B cell (primary cell): ENCODE data around the gene USP44. TPM values are rescaled to one million over a fixed set of nuclear protein-coding genes. Genes with fewer than 3 reads are reported as not detected.

Experiments
- ATAC-seq: fragments of 200-7000 bp; cut with Tn5 transposase; one replicate; pipeline ENCODE4 v1.10.0; 2021; ENCODE audit warnings: low read depth, mild to moderate bottlenecking, moderate number of reproducible peaks, moderate library complexity
- CTCF ChIA-PET: fragments of 350-600 bp; sonication (Branson Sonifier 250); formaldehyde crosslinking; loops from one replicate; lab custom pipeline; 2021; ENCODE audit warnings: antibody characterized with exemption, inconsistent platforms; lab: Charles Lee
- POLR2A ChIA-PET: fragments of 350-600 bp; sonication (Branson Sonifier 250); formaldehyde crosslinking; loops from one replicate; lab custom pipeline; 2021; ENCODE audit warnings: antibody characterized with exemption; lab: Charles Lee
- DNase-seq: peaks from one replicate; pipeline ENCODE4 v3.0.0; 2013
- H2AFZ ChIP-seq: 2 replicates; pipeline ENCODE4 v1.6.1; 2012; ENCODE audit warnings: mild to moderate bottlenecking, low read depth, low read length; ENCODE audit not compliant: insufficient read depth, poor library complexity, severe bottlenecking
- H3K27ac ChIP-seq, 2 donors: 1 replicate in 1 of 2; 2 replicates in 1 of 2; pipeline ENCODE4 v1.5.1; 2012 to 2013; ENCODE audit warnings: low read length in 2 of 2, mild to moderate bottlenecking in 2 of 2, moderate library complexity in 1 of 2
- H3K27me3 ChIP-seq, 4 experiments: fragments of 200-600 bp in 1 of 4; sonication (generic) in 1 of 4; replicated peaks in 1 of 4; 1 replicate in 2 of 4; 2 replicates in 2 of 4; pipeline versions ENCODE4 v1.6.1 to v1.7.0; 2013 to 2016; ENCODE audit warnings: low read length in 3 of 4, mild to moderate bottlenecking in 2 of 4, mixed read lengths in 1 of 4, moderate library complexity in 1 of 4; ENCODE audit not compliant: insufficient read depth in 4 of 4, control insufficient read depth in 3 of 4; ENCODE audit errors: control extremely low read depth in 1 of 4
- H3K36me3 ChIP-seq, 2 experiments: replicated peaks in 1 of 2; 1 replicate in 1 of 2; 2 replicates in 1 of 2; pipeline versions ENCODE4 v1.6.1 to v1.7.1; 2013; ENCODE audit warnings: low read length in 1 of 2; ENCODE audit not compliant: insufficient read depth in 2 of 2, control insufficient read depth in 1 of 2; ENCODE audit errors: control extremely low read depth in 1 of 2, extremely low read depth in 1 of 2
- H3K4me1 ChIP-seq, 2 donors: fragments of 200-600 bp in 1 of 2; sonication (generic) in 1 of 2; 1 replicate in 1 of 2; 2 replicates in 1 of 2; pipeline versions ENCODE4 v1.5.1 to v1.6.1; 2013 to 2017; ENCODE audit warnings: low read length in 2 of 2; ENCODE audit not compliant: control insufficient read depth in 2 of 2, insufficient read depth in 2 of 2
- H3K4me2 ChIP-seq: replicated peaks from 2 replicates; pipeline ENCODE3; 2012; ENCODE audit warnings: mild to moderate bottlenecking, low read depth, low read length; ENCODE audit not compliant: poor library complexity, severe bottlenecking
- H3K4me3 ChIP-seq, 5 experiments: fragments of 200-600 bp in 1 of 5; sonication (generic) in 1 of 5; 1 replicate in 3 of 5; 2 replicates in 2 of 5; pipeline versions ENCODE4 v1.5.1 to v1.7.0; 2011 to 2016; ENCODE audit warnings: low read length in 4 of 5, mild to moderate bottlenecking in 4 of 5, low read depth in 2 of 5, control low read depth in 1 of 5, moderate library complexity in 1 of 5; ENCODE audit not compliant: insufficient read depth in 1 of 5; ENCODE audit errors: control extremely low read depth in 1 of 5, extremely low read depth in 1 of 5
- H3K79me2 ChIP-seq: fragments of 200-600 bp; sonication (generic); one replicate; pipeline ENCODE4 v1.6.0; 2016; ENCODE audit warnings: low read length; ENCODE audit not compliant: control insufficient read depth, insufficient read depth
- H3K9ac ChIP-seq: fragments of 200-600 bp; sonication (generic); 2 replicates; pipeline ENCODE4 v1.6.1; 2017; ENCODE audit warnings: mild to moderate bottlenecking, low read length, moderate library complexity
- H3K9me3 ChIP-seq, 3 donors: one replicate each; pipeline versions ENCODE4 v1.6.1 to v1.7.1; 2013; ENCODE audit warnings: low read length in 2 of 3; ENCODE audit not compliant: control insufficient read depth in 2 of 3, insufficient read depth in 1 of 3; ENCODE audit errors: control extremely low read depth in 1 of 3
- H4K20me1 ChIP-seq: 2 replicates; pipeline ENCODE4 v1.6.0; 2012; ENCODE audit warnings: mild to moderate bottlenecking, low read length; ENCODE audit not compliant: insufficient read depth, control insufficient read depth, poor library complexity, severe bottlenecking
- H3K27ac Mint-ChIP-seq: one replicate; pipeline ENCODE4 v1.8.0; 2021; ENCODE audit warnings: mixed read lengths
- H3K27me3 Mint-ChIP-seq: one replicate; pipeline ENCODE4 v1.8.0; 2021; ENCODE audit warnings: mixed read lengths
- H3K4me1 Mint-ChIP-seq: one replicate; pipeline ENCODE4 v1.8.0; 2021; ENCODE audit warnings: mixed read lengths
- H3K4me3 Mint-ChIP-seq: one replicate; pipeline ENCODE4 v1.8.0; 2021; ENCODE audit warnings: mixed read lengths
- H3K9me3 Mint-ChIP-seq: one replicate; pipeline ENCODE4 v1.8.0; 2022; ENCODE audit warnings: mixed read lengths; ENCODE audit not compliant: insufficient read depth
- CTCF ChIP-seq: fragments of 200-600 bp; IDR thresholded peaks from one replicate; pipeline ENCODE4 v1.8.0; 2022; ENCODE audit warnings: antibody characterized with exemption, mild to moderate bottlenecking
- EZH2 ChIP-seq: IDR thresholded peaks from 2 replicates; pipeline ENCODE4 v1.6.1; 2012; ENCODE audit warnings: borderline replicate concordance, low read depth, mild to moderate bottlenecking, moderate library complexity, low read length; ENCODE audit not compliant: insufficient read depth, poor library complexity, severe bottlenecking
- WGBS: methylation state at CpG from one replicate; pipeline ENCODE4 v1.1.5; 2013; ENCODE audit warnings: missing lambda C conversion rate; ENCODE audit not compliant: insufficient coverage; 5-methylcytosine and 5-hydroxymethylcytosine counted together
- intact Hi-C: fragments of 100-400 bp; cut with micrococcal nuclease; formaldehyde crosslinking; loops from one replicate; pipeline ENCODE4 v1.10.0; 2022
- polyA plus RNA-seq: library from polyadenylated mRNA; depleted of rRNA; stranded (reverse); fragments of >200 nt; gene quantifications from 2 replicates; pipeline ENCODE4 v1.2.3, GENCODE V29; 2012
- total RNA-seq, 2 donors: library from RNA; stranded (reverse); fragments of 120-200 nt in 1 of 2; gene quantifications; 1 replicate in 1 of 2; 2 replicates in 1 of 2; pipeline versions ENCODE4 v1.2.3 to v1.2.4, GENCODE V29; 2013 to 2022

USP44 gene
- total and polyA plus RNA-seq, 2 donors (not counting 1 experiment from before 2014, with no cell fraction given) = 2.5 to 7.1 TPM

- Mint-ChIP-seq H3K27ac (no peak overlapping the region), H3K4me3 (no peak overlapping the region), H3K27me3 (no peaks in the 10 kb centered on the region), H3K9me3 (no peaks in the 10 kb centered on the region), H3K4me1 (peaks cover 52% of the 10 kb centered on the region)
- CTCF ChIA-PET = no interaction called here
- H3K79me2 ChIP-seq = peaks cover 61% of the 10 kb centered on the region
- no peak overlapping the region for H2AFZ ChIP-seq
- no peak overlapping the region for H3K4me2 ChIP-seq
- H3K9me3 ChIP-seq = no peaks in the 10 kb centered on the region
- H3K36me3 ChIP-seq = peaks cover 14 to 42% of the 10 kb centered on the region in 2 experiments
- ATAC-seq = no peak
- WGBS = 75% methylated on average over 1 of the region's 2 CpGs
- H3K9ac ChIP-seq = no peak overlapping the region
- no peak overlapping the region for H3K27ac ChIP-seq
- H3K27me3 ChIP-seq = no peaks in the 10 kb centered on the region
- peaks cover 28% of the 10 kb centered on the region for H4K20me1 ChIP-seq
- H3K4me1 ChIP-seq = peaks cover 4 to 17% of the 10 kb centered on the region in 2 donors
- TF ChIP-seq CTCF = no peak
- POLR2A ChIA-PET = no interaction called here
- no peak overlapping the region for H3K4me3 ChIP-seq
- DNase-seq = no peak
- intact Hi-C loops = loop anchor here (10.0 kb wide), 1 partner anchor 195 kb away; no protein-coding TSS in a partner anchor
Measured at GRCh38 chr12:95480230-95480629, 71.0 kb downstream of the USP44 start.

- intact Hi-C loops = loop anchor here (2.0 to 5.0 kb wide), 3 partner anchors 74 to 402 kb away; partner anchors contain the start of genes NR2C1 and SNRPF
- TF ChIP-seq EZH2 (no peak), CTCF (no peak)
- Histone ChIP-seq H3K79me2 (peaks cover 68% of the 10 kb centered on the region), H3K4me1 (peaks cover 16 to 17% of the 10 kb centered on the region in 2 donors), H3K9ac (peak overlapping the region; percentile 92), H3K9me3 (no peaks in the 10 kb centered on the region), H3K4me2 (peak overlapping the region; percentile 86), H3K27ac (peak overlapping the region in 1 of 2 donors; percentile 94), H3K4me3 (peak overlapping the region; percentile 71 to 98 (median 90)), H4K20me1 (peaks cover 9% of the 10 kb centered on the region), H2AFZ (peak overlapping the region; percentile 91), H3K27me3 (no peaks in the 10 kb centered on the region), H3K36me3 (peaks cover 10 to 23% of the 10 kb centered on the region in 2 experiments)
- ATAC-seq (no peak), DNase-seq (no peak)
- CTCF ChIA-PET = interaction anchor here (0.8 to 2.4 kb wide), 2 partner anchors 60 to 358 kb away, joined by 5 to 12 read pairs; no protein-coding TSS in a partner anchor
- Mint-ChIP-seq H3K4me3 (peak overlapping the region; percentile 100), H3K27ac (peak overlapping the region; percentile 99), H3K4me1 (peaks cover 50% of the 10 kb centered on the region), H3K9me3 (no peaks in the 10 kb centered on the region), H3K27me3 (peaks cover 6% of the 10 kb centered on the region)
- POLR2A ChIA-PET = interaction anchor here (1.5 kb wide), 1 partner anchor 100 kb away, joined by 5 read pairs; no protein-coding TSS in a partner anchor
- WGBS = 0% methylated on average over 13 of the region's 16 CpGs
Measured at GRCh38 chr12:95474660-95474958, 76.7 kb downstream of the USP44 start.
